ENCODE measurements around the gene MAGI2.

DNA sequence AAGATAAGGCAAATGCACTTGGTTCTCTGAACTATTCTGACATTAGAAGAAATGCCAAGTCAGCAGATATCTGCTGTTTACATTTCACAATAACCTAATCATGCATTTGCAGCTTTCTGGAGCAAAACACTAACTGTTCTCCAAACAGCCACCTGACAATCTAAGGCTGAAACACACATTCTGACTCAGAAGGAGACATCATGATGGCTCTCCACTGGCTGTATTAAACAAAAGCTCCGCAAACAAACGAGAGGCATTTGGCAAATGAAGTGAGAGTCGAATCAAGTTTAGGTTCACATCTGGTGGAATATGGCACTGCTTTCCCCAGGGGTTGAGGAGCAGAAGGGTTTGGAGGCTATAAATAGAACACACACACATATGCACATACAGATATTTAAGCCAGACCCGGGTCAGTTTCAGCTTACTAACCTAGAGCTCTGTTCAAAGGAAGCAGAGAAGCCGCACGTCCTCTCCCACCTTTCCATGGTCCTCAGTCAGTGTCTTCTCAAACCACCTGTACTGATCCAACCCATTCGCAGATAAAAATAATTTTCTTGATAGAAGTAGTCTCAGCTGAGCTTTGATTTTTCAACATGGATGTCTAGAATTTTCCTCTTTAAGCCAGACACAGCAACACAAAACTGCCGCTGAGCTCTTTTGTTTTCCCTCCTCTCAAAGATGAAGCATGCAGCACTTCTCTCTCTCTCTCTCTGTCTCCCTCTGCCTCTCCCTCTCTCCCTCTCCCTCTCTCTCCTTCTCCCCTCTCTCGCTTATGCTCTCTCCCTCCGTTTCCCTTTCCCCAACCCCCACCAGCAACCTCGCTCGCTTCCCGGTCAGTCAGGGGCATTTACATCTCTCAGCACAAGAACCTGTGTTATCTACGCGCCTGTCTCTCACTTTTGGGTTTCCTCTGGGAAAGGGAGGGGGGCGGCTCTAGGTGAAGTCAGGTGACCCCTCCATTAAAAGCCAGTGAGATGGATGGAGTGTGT lies 682.8 kb downstream of the MAGI2 start:
- TF ChIP-seq, protein P1, sequence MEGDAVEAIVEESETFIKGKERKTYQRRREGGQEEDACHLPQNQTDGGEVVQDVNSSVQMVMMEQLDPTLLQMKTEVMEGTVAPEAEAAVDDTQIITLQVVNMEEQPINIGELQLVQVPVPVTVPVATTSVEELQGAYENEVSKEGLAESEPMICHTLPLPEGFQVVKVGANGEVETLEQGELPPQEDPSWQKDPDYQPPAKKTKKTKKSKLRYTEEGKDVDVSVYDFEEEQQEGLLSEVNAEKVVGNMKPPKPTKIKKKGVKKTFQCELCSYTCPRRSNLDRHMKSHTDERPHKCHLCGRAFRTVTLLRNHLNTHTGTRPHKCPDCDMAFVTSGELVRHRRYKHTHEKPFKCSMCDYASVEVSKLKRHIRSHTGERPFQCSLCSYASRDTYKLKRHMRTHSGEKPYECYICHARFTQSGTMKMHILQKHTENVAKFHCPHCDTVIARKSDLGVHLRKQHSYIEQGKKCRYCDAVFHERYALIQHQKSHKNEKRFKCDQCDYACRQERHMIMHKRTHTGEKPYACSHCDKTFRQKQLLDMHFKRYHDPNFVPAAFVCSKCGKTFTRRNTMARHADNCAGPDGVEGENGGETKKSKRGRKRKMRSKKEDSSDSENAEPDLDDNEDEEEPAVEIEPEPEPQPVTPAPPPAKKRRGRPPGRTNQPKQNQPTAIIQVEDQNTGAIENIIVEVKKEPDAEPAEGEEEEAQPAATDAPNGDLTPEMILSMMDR (IDR thresholded peaks at IDR 0.05; ENCODE audit: low read depth, low read length, poor library complexity, severe bottlenecking) = no peak
- no peak for TF ChIP-seq EZH2phosphoT487 (IDR thresholded peaks at IDR 0.05; ENCODE audit: borderline replicate concordance, low read length)
